ENCODE data around the gene TXNDC17.
"Not testable (repeated sequence)": the region's sequence is repeated elsewhere in the genome, so short reads cannot be mapped to it uniquely, and the experiment has no call there.

TXNDC17 gene

GRCh38 chr17:6682339-6682738 is 41.5 kb downstream of the TXNDC17 start:
- in situ Hi-C loops (cut with HindIII; ENCODE audit: low sequenced_read_pairs): no loop called here

- in situ Hi-C loops (cut with HindIII; ENCODE audit: low sequenced_read_pairs): no loop called here
Measured at GRCh38 chr17:6683081-6683684, 42.3 kb downstream of the TXNDC17 start.

- in situ Hi-C loops (cut with HindIII; ENCODE audit: low sequenced_read_pairs): no loop called here
Measured at GRCh38 chr17:6683730-6684459, 43.0 kb downstream of the TXNDC17 start.

- in situ Hi-C loops (cut with HindIII; ENCODE audit: low sequenced_read_pairs): no loop called here
Measured at GRCh38 chr17:6684460-6684783, 43.6 kb downstream of the TXNDC17 start.

- in situ Hi-C loops (cut with HindIII; ENCODE audit: low sequenced_read_pairs): no loop called here
Measured at GRCh38 chr17:6684881-6685767, 44.3 kb downstream of the TXNDC17 start.

- in situ Hi-C loops (cut with HindIII; ENCODE audit: low sequenced_read_pairs): no loop called here
Measured at GRCh38 chr17:6686026-6686425, 45.2 kb downstream of the TXNDC17 start.

GRCh38 chr17:6688944-6689343 is 48.1 kb downstream of the TXNDC17 start:
- in situ Hi-C loops (cut with HindIII; ENCODE audit: low sequenced_read_pairs): no loop called here

GRCh38 chr17:6690641-6691040 is 49.8 kb downstream of the TXNDC17 start:
- in situ Hi-C loops (cut with HindIII; ENCODE audit: low sequenced_read_pairs): no loop called here

- in situ Hi-C loops (cut with HindIII; ENCODE audit: low sequenced_read_pairs): no loop called here
Measured at GRCh38 chr17:6691546-6691945, 50.7 kb downstream of the TXNDC17 start.

- in situ Hi-C loops (cut with HindIII; ENCODE audit: low sequenced_read_pairs): not testable (repeated sequence)
Measured at GRCh38 chr17:6691958-6692357, 51.1 kb downstream of the TXNDC17 start.

All from DLD1 (cell line).